Adrenal gland (tissue), 5 donors: ENCODE measurements around the gene EED.

Experiments
- CTCF ChIP-seq, 6 experiments: fragments of 450-650 bp in 4 of 6; fragments of 200-600 bp in 2 of 6; sonication (generic) in 1 of 6; IDR thresholded peaks; 1 replicate in 5 of 6; 2 replicates in 1 of 6; pipeline versions ENCODE4 v1.5.1 to v1.8.0; 2016 to 2021; ENCODE audit warnings: antibody characterized with exemption in 6 of 6, mild to moderate bottlenecking in 2 of 6, moderate library complexity in 1 of 6
- POLR2A ChIP-seq, 2 donors: fragments of 450-650 bp; IDR thresholded peaks; one replicate each; pipeline ENCODE4 v1.6.1; 2017; ENCODE audit warnings: antibody characterized with exemption in 2 of 2, mild to moderate bottlenecking in 2 of 2, moderate library complexity in 1 of 2
- donor health status: DM: no; HTN: no; CAD: no.

GRCh38 chr11:86208572-86208971, 36.0 kb upstream of the EED start:
- TF ChIP-seq CTCF (IDR thresholded peaks at IDR 0.05) (no peak), POLR2A (IDR thresholded peaks at IDR 0.05) (no peak)
